Left ventricle myocardium inferior (tissue), 1 donor: ENCODE results near the gene MCF2L2. TPM values are rescaled to one million over a fixed set of nuclear protein-coding genes. Genes with fewer than 3 reads are reported as not detected.
A peak's percentile ranks its signal among the peaks of the same experiment; 100 is the strongest.

Experiments used
- DNase-seq: peaks from one replicate; pipeline ENCODE4 v3.0.0-alpha.2; 2020
- H3K27ac ChIP-seq: fragments of 200-600 bp; replicated peaks from 2 replicates; pipeline ENCODE4 v1.8.0; 2021
- H3K27me3 ChIP-seq: fragments of 200-600 bp; 2 replicates; pipeline ENCODE4 v1.8.0; 2021; ENCODE audit warnings: low read depth
- H3K36me3 ChIP-seq: fragments of 200-600 bp; 2 replicates; pipeline ENCODE4 v1.8.0; 2021
- H3K4me1 ChIP-seq: fragments of 200-600 bp; 2 replicates; pipeline ENCODE4 v1.8.0; 2021
- H3K4me3 ChIP-seq: fragments of 200-600 bp; 2 replicates; pipeline ENCODE4 v1.8.0; 2021; ENCODE audit warnings: mild to moderate bottlenecking, moderate library complexity
- H3K9me3 ChIP-seq: fragments of 200-600 bp; replicated peaks from 2 replicates; pipeline ENCODE4 v1.8.0; 2021
- CTCF ChIP-seq: fragments of 200-600 bp; IDR thresholded peaks from 2 replicates; pipeline ENCODE4 v1.8.0; 2021; ENCODE audit warnings: antibody characterized with exemption, mild to moderate bottlenecking, borderline replicate concordance
- intact Hi-C: fragments of 100-400 bp; cut with micrococcal nuclease; formaldehyde crosslinking; loops from one replicate; pipeline ENCODE4 v1.11.0; 2022
- total RNA-seq: library from RNA; stranded (reverse); fragmentation: NEBNext Ultra II Directional; extraction: Animal tissue kit (Norgen Biotek cat#: 25700); gene quantifications from one replicate; pipeline ENCODE4 v1.2.1, GENCODE V29; 2021
- donor health status: DM: no; HTN: yes; CAD: no; lungs with severe emphysema.

Gene MCF2L2
- total RNA-seq, 1 donor from 2014 or later: 0.91 TPM

GRCh38 chr3:183244981-183245476, 183.4 kb downstream of the MCF2L2 start:
- no peaks in the 10 kb centered on the region for H3K27me3 ChIP-seq
- H3K9me3 ChIP-seq: peaks cover 18% of the 10 kb centered on the region
- peak overlapping the region; percentile 17 for H3K27ac ChIP-seq
- intact Hi-C loops: no loop called here
- no peak overlapping the region for H3K4me3 ChIP-seq
- DNase-seq: no peak
- peaks cover 11% of the 10 kb centered on the region for H3K4me1 ChIP-seq
- no peaks in the 10 kb centered on the region for H3K36me3 ChIP-seq
- TF ChIP-seq CTCF: no peak

GRCh38 chr3:183244219-183244618, 184.2 kb downstream of the MCF2L2 start:
- H3K36me3 ChIP-seq: no peaks in the 10 kb centered on the region
- no peak overlapping the region for H3K27ac ChIP-seq
- H3K27me3 ChIP-seq: no peaks in the 10 kb centered on the region
- peaks cover 11% of the 10 kb centered on the region for H3K4me1 ChIP-seq
- intact Hi-C loops: no loop called here
- peaks cover 18% of the 10 kb centered on the region for H3K9me3 ChIP-seq
- DNase-seq: peak; percentile 38
- TF ChIP-seq CTCF: no peak
- no peak overlapping the region for H3K4me3 ChIP-seq

- no peak for DNase-seq
- no peaks in the 10 kb centered on the region for H3K27me3 ChIP-seq
- TF ChIP-seq CTCF: no peak
- H3K36me3 ChIP-seq: no peaks in the 10 kb centered on the region
- no peak overlapping the region for H3K27ac ChIP-seq
- intact Hi-C loops: no loop called here
- peaks cover 11% of the 10 kb centered on the region for H3K4me1 ChIP-seq
- peaks cover 18% of the 10 kb centered on the region for H3K9me3 ChIP-seq
- H3K4me3 ChIP-seq: no peak overlapping the region
Measured at GRCh38 chr3:183242431-183242830, 186.0 kb downstream of the MCF2L2 start.

- intact Hi-C loops: no loop called here
- Histone ChIP-seq H3K4me1 (peaks cover 3% of the 10 kb centered on the region), H3K9me3 (peaks cover 18% of the 10 kb centered on the region), H3K27me3 (no peaks in the 10 kb centered on the region), H3K4me3 (no peak overlapping the region), H3K27ac (no peak overlapping the region), H3K36me3 (no peaks in the 10 kb centered on the region)
- TF ChIP-seq CTCF: no peak
- no peak for DNase-seq
Measured at GRCh38 chr3:183239046-183239445, 189.4 kb downstream of the MCF2L2 start.

GRCh38 chr3:183233966-183234365, 194.5 kb downstream of the MCF2L2 start:
- no peak overlapping the region for H3K4me3 ChIP-seq
- H3K27ac ChIP-seq: no peak overlapping the region
- no peaks in the 10 kb centered on the region for H3K9me3 ChIP-seq
- no peaks in the 10 kb centered on the region for H3K36me3 ChIP-seq
- no peak for TF ChIP-seq CTCF
- intact Hi-C loops: no loop called here
- no peak for DNase-seq
- H3K27me3 ChIP-seq: no peaks in the 10 kb centered on the region
- H3K4me1 ChIP-seq: peaks cover 7% of the 10 kb centered on the region
